ENCODE data around the gene SCART1. TPM values are rescaled to one million over a fixed set of nuclear protein-coding genes. Genes with fewer than 3 reads are reported as not detected.
"Not testable (repeated sequence)": the region's sequence is repeated elsewhere in the genome, so short reads cannot be mapped to it uniquely, and the experiment has no call there.

Gene SCART1
- total and polyA plus RNA-seq, 2 experiments from 2014 or later: 0.89 to 5.6 TPM

DNA sequence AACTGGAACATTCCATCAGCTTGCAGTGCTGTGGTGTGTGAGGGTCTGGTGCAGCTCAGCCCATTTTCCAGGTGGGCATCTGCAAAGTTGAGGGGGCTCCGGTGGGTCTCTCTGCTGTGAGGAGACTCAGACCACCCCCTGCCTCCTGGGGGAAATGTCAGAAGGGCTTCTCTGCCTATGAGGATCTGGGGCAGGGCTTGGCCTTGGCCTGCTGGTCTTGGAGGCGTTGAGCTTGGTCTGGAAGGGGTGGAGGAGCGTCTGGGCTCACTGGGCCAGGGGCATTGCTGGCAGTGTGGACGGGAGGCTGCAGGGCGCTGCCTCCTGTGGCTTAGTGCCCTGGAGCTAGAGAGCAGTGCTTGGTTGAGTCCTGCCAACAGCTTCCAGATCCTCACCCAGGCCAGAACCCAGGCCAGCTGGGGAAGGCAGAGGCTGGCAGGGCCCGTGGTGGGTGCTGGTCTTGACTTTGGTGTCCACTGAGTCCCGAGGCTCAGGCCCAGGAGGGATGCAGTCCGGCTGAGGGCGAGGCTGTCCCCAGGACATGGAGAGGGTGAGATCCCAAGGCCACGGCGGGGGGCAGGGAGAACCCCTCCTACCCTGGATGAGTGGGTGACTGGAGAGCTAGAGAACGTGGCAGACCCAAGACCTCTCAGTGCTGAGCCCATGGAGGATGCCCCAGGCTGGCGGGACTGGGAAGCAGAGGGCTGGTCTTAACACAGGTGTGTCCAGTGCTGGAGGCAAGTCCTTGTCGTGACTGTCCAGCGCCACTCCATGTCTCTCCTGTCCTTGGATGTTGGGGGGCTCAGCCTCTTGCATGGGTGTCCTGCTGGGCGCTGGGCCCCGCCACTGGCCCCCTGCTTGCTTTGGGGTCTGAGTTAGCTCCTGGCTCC, 32.2 kb upstream of the SCART1 start:
- Histone ChIP-seq H3K9me3 (ENCODE audit: low read depth) (no peaks in the 10 kb centered on the region), H3K27me3 (peaks cover 18% of the 10 kb centered on the region), H3K4me3 (no peak overlapping the region), H3K27ac (no peak overlapping the region), H3K4me1 (ENCODE audit: low read depth) (no peaks in the 10 kb centered on the region), H3K36me3 (peaks cover 3% of the 10 kb centered on the region)
- DNase-seq (ENCODE audit: low read depth in 1 of 2, low spot score in 1 of 2): no peak
- no peak for TF ChIP-seq CTCF (IDR thresholded peaks at IDR 0.05; ENCODE audit: low read depth, low read length)

GRCh38 chr10:133422223-133422806, 31.4 kb upstream of the SCART1 start:
- Histone ChIP-seq H3K27me3 (peaks cover 18% of the 10 kb centered on the region), H3K4me3 (no peak overlapping the region), H3K27ac (no peak overlapping the region), H3K9me3 (ENCODE audit: low read depth) (no peaks in the 10 kb centered on the region), H3K36me3 (peaks cover 3% of the 10 kb centered on the region), H3K4me1 (ENCODE audit: low read depth) (no peaks in the 10 kb centered on the region)
- no peak for DNase-seq (ENCODE audit: low read depth in 1 of 2, low spot score in 1 of 2)
- no peak for TF ChIP-seq CTCF (IDR thresholded peaks at IDR 0.05; ENCODE audit: low read depth, low read length)

GRCh38 chr10:133422807-133423771, 30.7 kb upstream of the SCART1 start:
- Histone ChIP-seq H3K9me3 (ENCODE audit: low read depth) (no peaks in the 10 kb centered on the region), H3K27me3 (peaks cover 18% of the 10 kb centered on the region), H3K36me3 (peaks cover 3% of the 10 kb centered on the region), H3K27ac (no peak overlapping the region), H3K4me3 (no peak overlapping the region), H3K4me1 (ENCODE audit: low read depth) (no peaks in the 10 kb centered on the region)
- no peak for TF ChIP-seq CTCF (IDR thresholded peaks at IDR 0.05; ENCODE audit: low read depth, low read length)
- DNase-seq (ENCODE audit: low read depth in 1 of 2, low spot score in 1 of 2): peak in 1 of 2 donors; percentile 10

DNA sequence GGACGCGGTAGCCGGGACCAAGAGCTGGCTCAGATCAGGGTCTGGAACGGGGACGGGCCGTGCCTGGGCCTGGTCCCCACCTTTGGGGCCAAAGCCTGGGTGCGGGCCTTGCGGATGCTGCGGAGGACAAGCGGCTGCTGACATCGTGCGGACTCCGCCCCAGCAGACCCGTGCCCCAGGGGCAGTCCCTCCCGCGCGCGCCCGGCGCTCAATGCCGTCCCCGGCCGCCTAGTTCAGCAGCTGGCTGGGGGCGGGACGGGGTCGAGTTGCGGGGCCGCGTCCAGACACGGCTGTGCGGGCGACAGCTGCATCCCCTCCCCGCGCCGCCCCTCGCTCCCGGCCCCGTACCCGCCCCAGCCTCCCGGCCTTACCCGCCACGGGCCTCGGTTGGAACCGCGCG, 29.6 kb upstream of the SCART1 start:
- H3K36me3 ChIP-seq; H3K4me1 ChIP-seq (ENCODE audit: low read depth); H3K9me3 ChIP-seq (ENCODE audit: low read depth); H3K27ac ChIP-seq; H3K4me3 ChIP-seq: not testable (repeated sequence)
- peaks cover 18% of the 10 kb centered on the region for H3K27me3 ChIP-seq
- peak in 1 of 2 donors; percentile 13 for DNase-seq (ENCODE audit: low read depth in 1 of 2, low spot score in 1 of 2)

GRCh38 chr10:133424601-133425000, 29.1 kb upstream of the SCART1 start, which contains the start of gene SPRN:
Gene SPRN, minus strand, starts transcription at chr10:133424625. Its CDS starts 944 bp downstream, at chr10:133423681.
- not testable (repeated sequence) for H3K4me3 ChIP-seq; H3K36me3 ChIP-seq; H3K27ac ChIP-seq; DNase-seq (ENCODE audit: low read depth in 1 of 2, low spot score in 1 of 2); H3K4me1 ChIP-seq (ENCODE audit: low read depth); H3K9me3 ChIP-seq (ENCODE audit: low read depth)
- peaks cover 18% of the 10 kb centered on the region for H3K27me3 ChIP-seq

DNA sequence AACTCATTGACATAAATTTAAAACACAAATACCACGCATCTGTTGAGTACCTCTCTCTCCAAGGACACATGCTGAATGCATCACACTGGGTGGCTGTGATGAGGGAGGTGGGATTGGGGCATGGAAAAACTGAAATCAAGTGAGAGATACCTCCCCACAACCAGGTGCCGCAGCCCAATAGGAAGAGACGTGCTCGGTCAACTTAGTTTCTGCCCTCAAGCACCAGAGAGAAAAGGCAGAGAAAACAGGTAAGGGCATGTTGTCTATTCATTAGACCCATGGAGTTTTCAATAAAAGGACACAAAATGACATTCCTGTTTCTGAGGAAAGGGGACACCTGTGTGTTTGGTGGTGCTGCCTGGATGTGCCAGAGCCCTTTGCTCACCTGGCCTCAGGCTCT, 24.2 kb upstream of the SCART1 start:
- not testable (repeated sequence) for H3K4me1 ChIP-seq (ENCODE audit: low read depth); H3K36me3 ChIP-seq; H3K9me3 ChIP-seq (ENCODE audit: low read depth); H3K27ac ChIP-seq; DNase-seq (ENCODE audit: low read depth in 1 of 2, low spot score in 1 of 2); H3K4me3 ChIP-seq; H3K27me3 ChIP-seq

DNA sequence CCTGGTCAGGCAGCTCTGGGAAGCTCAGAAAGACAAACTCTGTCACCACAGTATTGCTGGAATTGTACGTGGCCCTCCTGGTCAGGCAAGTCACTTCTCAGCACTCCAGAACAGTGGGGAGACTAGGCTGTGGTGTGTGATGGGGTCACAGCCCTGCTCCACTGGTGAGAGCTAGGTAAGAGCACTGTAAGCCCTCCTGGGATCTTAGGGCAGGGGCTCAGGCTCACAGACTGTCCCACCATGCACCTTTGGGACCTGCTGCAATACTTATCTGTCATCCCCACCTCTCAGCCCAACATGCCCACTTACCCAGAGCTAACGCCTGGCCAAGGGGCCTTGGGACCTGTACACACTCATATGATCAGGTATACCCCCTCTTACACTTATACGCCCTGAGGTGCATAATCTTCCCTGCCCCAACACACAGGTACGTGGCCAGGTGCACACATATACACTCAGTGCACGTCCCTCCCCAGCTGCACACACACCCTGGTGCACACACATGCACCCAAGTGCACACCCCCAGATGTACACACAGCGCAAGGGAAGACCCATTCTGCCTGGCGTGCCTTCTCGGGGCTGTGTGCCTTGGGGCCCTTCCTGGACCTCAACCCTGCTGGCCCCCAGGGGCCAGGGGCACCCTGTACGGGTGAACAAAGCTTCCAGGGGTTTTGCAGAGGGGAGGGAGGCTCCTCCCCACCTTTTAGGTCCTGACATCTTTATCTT, 21.7 kb upstream of the SCART1 start:
- H3K27me3 ChIP-seq; H3K4me1 ChIP-seq (ENCODE audit: low read depth): not testable (repeated sequence)

DNA sequence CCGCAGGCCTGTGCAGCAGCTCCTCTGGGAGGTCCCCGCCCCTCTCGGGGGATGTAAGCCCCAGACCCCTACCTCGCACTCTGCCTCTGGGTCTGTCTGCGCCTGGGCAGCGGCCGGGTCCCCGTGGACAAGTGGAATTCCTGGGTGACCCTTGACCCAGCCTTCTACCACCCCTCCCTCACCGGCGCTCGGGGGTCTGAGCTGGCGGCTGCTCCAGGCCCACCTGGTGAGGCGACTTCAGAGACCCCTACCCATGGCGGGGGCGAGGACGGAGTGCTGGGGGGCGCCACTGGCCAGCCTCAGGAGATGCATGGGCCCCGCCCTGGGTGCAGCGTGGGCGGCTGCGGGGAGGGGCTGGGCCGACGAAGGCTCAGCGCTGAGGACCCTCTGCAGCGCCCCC, 21.0 kb upstream of the SCART1 start:
- not testable (repeated sequence) for H3K4me3 ChIP-seq

More for the DNA sequence above, 21.7 kb upstream of the SCART1 start:
- H3K9me3 ChIP-seq (ENCODE audit: low read depth); H3K4me3 ChIP-seq; H3K27ac ChIP-seq; DNase-seq (ENCODE audit: low read depth in 1 of 2, low spot score in 1 of 2); H3K36me3 ChIP-seq: not testable (repeated sequence)

More for the DNA sequence above, 21.0 kb upstream of the SCART1 start:
- not testable (repeated sequence) for H3K9me3 ChIP-seq (ENCODE audit: low read depth); H3K27me3 ChIP-seq; H3K27ac ChIP-seq; H3K36me3 ChIP-seq; DNase-seq (ENCODE audit: low read depth in 1 of 2, low spot score in 1 of 2); H3K4me1 ChIP-seq (ENCODE audit: low read depth)

All from cardiac muscle cell (in vitro differentiated cells and primary cell).